GM21447 (cell line): ENCODE measurements around the gene ZNF69.
"Not testable (repeated sequence)": the region's sequence is repeated elsewhere in the genome, so short reads cannot be mapped to it uniquely, and the experiment has no call there.

Source experiments
- ATAC-seq: cut with Tn5 transposase; IDR thresholded peaks from one replicate; pipeline ENCODE4 v1.9.1; 2021; ENCODE audit not compliant: unreplicated experiment

ZNF69 gene

GRCh38 chr19:11887611-11888531 is at the start of gene ZNF69:
ZNF69 (plus strand) TSS chr19:11887782; CDS start chr19:11887924, 142 bp downstream.
- no peak for ATAC-seq

GRCh38 chr19:11843722-11844121 is 43.9 kb upstream of the ZNF69 start:
- ATAC-seq, result no peak

- not testable (repeated sequence) for ATAC-seq
These were observed 40.0 kb upstream of the ZNF69 start for GRCh38 chr19:11847615-11848014.

DNA sequence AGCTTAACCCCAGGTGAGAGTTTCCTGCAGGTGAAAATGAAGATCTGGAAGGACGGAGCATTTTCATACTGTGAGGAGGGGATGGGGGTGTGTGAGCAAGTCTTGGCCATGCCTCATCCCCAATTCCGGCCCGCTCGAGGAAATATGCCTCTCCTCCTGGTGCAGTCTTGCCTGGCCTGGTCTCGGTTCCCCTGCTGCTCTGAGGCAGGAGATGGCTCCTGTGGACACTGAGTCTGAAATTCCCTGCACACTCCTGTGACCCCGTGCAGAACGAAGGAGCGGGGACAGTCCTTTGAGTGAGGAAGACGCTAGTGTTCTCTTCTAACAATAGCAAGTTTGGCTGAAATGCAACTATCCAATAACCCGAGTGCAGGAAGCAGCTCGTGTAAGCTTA is 39.4 kb upstream of the ZNF69 start:
- no peak for ATAC-seq

DNA sequence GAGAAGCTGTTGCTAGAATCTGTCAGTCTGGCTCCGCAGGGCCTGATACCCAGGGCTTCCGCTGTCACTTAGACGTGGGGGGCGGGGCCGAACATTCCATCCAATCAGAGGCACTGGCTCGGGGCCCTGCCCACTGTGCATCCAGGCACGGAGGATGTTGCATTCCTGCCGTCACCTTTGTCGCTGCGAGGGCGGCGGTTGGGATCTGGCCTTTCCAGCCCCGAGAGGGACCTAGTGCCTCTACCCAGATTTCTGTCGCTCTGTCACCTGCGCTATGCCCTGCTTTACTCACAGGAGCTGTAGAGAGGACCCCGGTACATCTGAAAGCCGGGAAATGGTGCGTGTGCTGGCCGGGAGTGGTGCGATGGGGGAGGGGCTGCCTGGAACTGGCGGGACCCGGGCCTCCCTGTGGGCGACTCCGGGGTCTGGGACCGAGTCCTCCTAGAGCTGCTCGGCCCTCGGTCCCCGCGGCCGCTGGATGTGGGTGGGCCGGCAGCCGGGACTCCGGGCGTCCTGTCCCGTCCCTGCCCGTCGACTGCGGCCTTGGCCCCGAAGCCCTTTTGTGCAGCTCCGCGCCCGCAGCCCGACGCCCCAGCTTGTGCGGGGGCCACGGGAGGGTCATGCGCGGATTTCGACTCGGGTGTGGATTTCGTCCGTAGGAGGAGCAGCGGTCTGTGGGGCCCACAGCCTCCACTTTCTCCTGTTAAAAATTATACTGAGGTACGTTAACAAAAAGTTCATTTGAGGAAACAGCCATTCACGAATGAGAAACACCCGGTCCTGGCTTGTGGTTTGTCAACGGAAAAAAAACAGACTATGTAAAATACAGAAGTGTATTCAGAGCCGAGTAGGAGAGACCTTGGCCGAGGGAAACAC is 38.8 kb upstream of the ZNF69 start, which contains the start of gene ZNF439:
Gene ZNF439, plus strand, starts transcription at position 133 of the 876 bp plus-strand sequence. Its CDS starts 142 bp downstream, at position 275.
- ATAC-seq, result no peak

DNA sequence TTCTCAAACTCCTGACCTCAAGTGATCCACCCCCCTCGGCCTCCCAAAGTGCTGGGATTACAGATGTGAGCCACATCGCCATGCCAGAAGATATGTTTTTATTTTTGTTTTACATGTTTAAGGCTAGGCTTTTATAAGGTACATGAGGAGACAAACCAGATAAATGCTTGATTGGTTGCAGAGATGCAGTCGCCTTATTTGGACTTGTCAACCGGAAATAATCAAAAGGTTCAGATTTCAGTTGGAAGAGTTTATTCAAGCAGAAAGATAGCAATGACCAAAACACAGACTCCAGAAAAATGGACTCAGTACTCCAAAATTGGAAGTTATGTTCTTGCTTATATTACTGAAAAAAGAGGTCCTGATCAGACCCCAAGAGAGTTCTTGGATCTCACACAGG is 37.3 kb upstream of the ZNF69 start:
- ATAC-seq, result not testable (repeated sequence)

DNA sequence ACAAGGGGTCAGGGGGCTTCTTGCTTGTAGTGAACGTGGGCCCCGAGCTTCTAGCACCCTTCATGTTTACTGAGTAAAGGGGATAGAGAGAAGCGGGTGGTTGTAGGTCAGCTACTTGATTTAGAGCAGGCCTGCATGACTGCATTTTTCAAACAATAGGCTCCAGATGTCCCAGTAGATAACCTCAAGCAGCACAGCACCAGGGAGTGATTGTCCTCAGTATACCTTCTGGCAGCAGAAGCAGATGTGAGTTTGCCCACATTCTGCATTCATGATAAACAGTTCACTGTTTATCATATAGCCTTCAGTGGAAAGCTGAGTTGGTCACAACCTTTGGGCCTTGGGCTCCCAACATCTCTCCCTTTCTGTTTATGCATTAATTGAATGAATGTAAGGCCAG is 34.2 kb upstream of the ZNF69 start:
- no peak for ATAC-seq

DNA sequence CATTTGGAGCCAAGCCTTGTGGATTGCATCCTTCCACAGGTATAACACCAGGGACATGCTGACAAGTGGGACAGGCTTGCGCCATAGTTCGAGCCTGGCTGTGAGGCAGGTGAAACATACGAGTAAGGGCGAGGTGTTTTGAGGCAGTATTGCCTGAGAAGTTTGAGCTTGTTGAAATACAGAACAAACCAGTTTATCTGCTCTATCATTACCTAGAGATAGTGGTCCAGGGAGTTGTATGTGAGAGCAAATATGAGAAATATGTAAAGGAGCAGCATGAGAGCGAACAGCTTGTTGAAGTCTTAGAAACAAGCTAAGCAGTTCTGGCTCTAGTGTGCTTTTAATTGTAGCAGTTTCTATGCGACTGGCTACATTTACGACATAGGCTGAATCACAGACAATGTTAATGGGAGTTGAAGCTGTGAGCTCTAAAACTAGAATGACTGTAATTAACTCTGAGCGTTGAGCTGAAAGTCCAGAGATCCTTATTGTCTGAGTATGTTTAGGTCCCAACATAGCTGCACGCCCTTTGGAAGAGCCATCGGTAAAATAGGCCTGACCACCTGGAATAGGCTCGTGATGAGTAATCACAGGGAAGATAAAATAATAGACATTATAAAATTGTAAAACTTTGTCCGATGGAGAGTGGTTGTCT is 30.9 kb upstream of the ZNF69 start:
- ATAC-seq, result no peak

GRCh38 chr19:11860721-11861120 is 26.9 kb upstream of the ZNF69 start:
- ATAC-seq, result no peak

DNA sequence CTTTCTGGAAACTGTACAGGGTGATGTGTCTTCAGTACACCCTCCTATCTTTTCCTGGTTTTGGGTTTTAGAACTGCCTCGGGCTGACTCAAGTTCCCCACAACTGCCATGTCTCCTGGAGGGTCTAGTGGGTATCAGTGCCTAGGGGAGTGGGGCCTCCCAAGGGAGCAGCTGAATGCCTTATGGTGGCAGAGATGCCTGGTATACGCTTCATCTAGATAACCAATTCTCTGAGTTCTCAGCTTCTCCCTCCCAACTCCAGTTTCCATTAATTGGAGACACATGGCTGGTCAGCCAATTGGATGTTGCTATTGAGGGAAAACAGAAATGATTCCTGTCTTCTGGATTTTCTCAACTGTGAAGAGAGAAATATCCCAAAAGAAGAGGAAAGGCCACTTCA is 26.3 kb upstream of the ZNF69 start:
- ATAC-seq, result no peak

- not testable (repeated sequence) for ATAC-seq
These were observed 19.8 kb upstream of the ZNF69 start for GRCh38 chr19:11867766-11868165.

DNA sequence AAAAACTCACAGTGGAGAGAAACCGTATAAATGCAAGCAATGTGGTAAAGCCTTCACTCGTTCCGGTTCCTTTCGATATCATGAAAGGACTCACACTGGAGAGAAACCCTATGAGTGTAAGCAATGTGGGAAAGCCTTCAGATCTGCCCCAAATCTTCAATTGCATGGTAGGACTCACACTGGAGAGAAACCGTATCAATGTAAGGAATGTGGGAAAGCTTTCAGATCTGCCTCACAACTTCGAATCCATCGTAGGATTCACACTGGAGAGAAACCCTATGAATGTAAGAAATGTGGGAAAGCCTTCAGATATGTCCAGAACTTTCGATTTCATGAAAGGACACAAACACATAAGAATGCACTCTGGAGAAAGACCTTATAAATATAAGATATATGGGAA is 19.4 kb upstream of the ZNF69 start:
- ATAC-seq, result no peak

- ATAC-seq, result no peak
These were observed 15.0 kb upstream of the ZNF69 start for GRCh38 chr19:11872624-11873023.

GRCh38 chr19:11873762-11874161 is 13.8 kb upstream of the ZNF69 start:
- ATAC-seq, result no peak

DNA sequence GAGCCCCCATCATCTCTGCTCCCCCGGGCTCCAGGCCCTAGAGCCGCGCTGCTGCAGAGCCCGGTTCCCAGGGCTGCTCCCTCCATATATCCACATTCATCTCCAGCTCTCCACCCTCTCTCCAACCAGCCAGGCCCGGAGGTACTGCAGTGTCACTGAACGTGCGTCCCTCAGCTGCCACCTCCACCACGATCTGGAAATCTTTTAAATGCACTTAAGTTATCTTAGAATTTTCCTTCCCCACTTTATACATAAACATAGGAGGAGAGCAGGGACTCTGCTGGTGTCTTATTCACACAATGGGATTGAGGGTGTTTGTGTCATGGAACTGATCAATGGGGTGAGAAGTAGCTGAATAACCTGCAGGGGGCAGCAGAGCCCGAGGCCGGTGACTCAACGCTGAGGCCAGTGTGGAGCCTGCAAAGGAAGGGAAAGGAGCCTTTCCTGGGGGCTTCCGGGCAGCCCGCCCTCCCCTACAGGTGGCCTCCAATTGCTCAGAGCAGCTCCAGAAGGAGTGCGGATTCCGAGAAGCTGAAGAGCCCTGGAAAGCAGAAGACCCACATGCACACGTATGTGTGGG is 7.8 kb upstream of the ZNF69 start:
- not testable (repeated sequence) for ATAC-seq

DNA sequence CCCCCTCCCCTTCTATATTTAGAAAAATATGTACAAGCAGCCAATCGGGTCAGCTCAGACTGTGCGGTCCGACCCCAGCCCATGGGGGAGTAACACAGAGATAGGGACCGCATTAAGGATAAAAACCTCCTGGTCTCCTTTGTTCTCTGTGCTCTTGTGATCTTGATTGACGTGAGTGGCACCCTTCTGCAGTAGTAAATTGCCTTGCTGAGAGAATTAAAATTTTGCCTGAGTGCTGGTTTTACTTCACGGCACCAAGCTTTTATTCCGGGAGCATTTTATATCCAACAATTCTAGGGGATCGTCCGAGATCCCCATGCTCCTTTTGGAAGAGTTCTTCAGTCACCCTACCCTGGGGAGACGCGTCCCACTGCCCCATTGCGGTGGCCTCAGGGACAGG is 7.0 kb upstream of the ZNF69 start:
- ATAC-seq, result no peak

DNA sequence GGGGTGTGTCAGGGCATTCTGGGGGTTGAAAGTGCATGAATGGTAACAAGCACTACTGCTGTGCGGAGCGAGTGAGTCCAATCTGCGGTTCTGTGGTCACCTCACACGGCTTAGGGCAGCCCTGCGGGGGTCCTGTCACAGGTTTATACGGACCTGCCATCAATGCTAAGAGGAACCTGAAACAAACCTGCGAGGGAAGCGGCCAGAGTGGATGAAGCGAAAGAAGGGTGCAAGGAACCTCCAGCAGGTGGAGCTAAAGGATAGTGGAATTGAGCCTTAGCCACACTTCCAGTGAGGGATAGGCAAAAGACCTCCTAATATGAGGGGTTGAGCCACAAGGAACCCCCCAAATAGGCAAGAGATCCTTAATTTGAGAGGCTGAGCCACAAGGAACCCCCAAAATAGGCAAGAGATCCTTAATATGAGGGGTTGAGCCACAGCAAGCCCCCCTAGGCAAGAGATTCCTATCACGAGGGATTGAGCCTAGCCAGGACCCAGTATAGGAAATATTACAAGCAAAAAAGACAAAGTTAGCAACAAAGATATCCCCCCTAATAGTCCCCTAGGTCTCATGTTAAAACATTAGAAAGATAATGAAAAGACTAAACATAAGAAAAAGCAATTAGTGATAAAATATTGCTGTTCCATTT is 6.3 kb upstream of the ZNF69 start:
- ATAC-seq, result no peak

- no peak for ATAC-seq
These were observed 5.0 kb upstream of the ZNF69 start for GRCh38 chr19:11882606-11883005.

DNA sequence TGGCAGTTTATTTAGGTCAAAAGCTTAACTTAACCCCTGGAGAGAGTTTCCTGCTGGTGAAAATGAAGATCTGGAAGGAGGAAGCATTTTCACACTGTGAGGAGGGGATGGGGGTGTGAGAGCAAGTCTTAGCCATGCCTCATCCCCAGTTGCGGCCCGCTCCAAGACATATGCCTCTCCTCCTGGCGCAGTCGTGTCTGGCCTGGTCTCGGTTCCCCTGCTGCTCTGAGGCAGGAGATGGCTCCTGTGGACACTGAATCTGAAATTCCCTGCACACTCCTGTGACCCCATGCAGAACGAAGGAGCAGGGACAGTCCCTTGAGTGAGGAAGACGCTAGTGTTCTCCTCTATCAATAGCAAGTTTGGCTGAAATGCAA is 360 bp upstream of the ZNF69 start:
- no peak for ATAC-seq

GRCh38 chr19:11889901-11890300 is 2.3 kb downstream of the ZNF69 start:
- ATAC-seq, result not testable (repeated sequence)
